ENCODE results near the gene NME9. TPM values are rescaled to one million over a fixed set of nuclear protein-coding genes. Genes with fewer than 3 reads are reported as not detected.

Gene NME9
- total and polyA plus RNA-seq, 7 donors: 0.23 TPM; not detected in 6

DNA sequence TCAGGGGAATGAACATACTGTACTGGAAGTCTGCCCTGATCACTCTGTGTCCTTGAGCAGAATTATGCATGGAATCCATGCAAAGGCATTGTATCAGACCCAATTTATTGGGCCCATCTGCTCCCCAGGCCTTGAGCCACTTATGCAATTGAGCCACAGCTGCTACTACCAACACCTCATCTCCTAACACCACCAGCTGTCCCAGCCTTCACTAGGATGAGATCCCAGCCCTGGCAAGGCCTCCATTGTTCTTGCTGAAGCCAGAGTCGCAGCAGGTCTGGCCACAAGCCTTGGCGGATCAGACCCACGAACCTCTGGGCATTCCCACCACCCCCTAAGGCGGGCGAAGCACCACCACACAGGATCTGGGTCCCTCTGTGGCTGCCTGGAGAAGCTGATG lies 9.2 kb upstream of the NME9 start:
- WGBS, 2 donors: 88 to 93% methylated on average over 5 of the region's 5 CpGs

GRCh38 chr3:138338244-138338643 lies 8.6 kb upstream of the NME9 start:
- DNase-seq: no peak
- 50 to 71% methylated on average over 5 of the region's 5 CpGs for WGBS, 2 donors
- Histone ChIP-seq H3K27ac (no peak overlapping the region), H3K36me3 (no peaks in the 10 kb centered on the region), H3K27me3 (no peaks in the 10 kb centered on the region), H3K4me3 (no peak overlapping the region), H3K9me3 (no peaks in the 10 kb centered on the region), H3K4me1 (no peaks in the 10 kb centered on the region)
- TF ChIP-seq POLR2A (IDR thresholded peaks at IDR 0.05) (no peak), CTCF (IDR thresholded peaks at IDR 0.05) (no peak), EP300 (IDR thresholded peaks at IDR 0.05) (no peak), POLR2AphosphoS5 (IDR thresholded peaks at IDR 0.05) (no peak)
- intact Hi-C loops (cut with DNase I): no loop called here

More for the DNA sequence above, 9.2 kb upstream of the NME9 start:
- intact Hi-C loops (cut with DNase I): no loop called here
- Histone ChIP-seq H3K4me1 (no peaks in the 10 kb centered on the region), H3K9me3 (no peaks in the 10 kb centered on the region), H3K4me3 (no peak overlapping the region), H3K36me3 (no peaks in the 10 kb centered on the region), H3K27ac (no peak overlapping the region), H3K27me3 (no peaks in the 10 kb centered on the region)
- TF ChIP-seq POLR2AphosphoS5 (IDR thresholded peaks at IDR 0.05) (no peak), CTCF (IDR thresholded peaks at IDR 0.05) (no peak), EP300 (IDR thresholded peaks at IDR 0.05) (no peak), POLR2A (IDR thresholded peaks at IDR 0.05) (no peak)
- no peak for DNase-seq

GRCh38 chr3:138336454-138336999 lies 6.9 kb upstream of the NME9 start:
- no peak overlapping the region for H3K27ac ChIP-seq
- no peak for DNase-seq
- no peak for TF ChIP-seq POLR2AphosphoS5 (IDR thresholded peaks at IDR 0.05)
- H3K4me1 ChIP-seq: no peaks in the 10 kb centered on the region
- no peaks in the 10 kb centered on the region for H3K9me3 ChIP-seq
- H3K36me3 ChIP-seq: no peaks in the 10 kb centered on the region
- H3K4me3 ChIP-seq: no peak overlapping the region
- 90 to 92% methylated on average over 4 of the region's 4 CpGs for WGBS, 2 donors
- intact Hi-C loops (cut with DNase I): no loop called here
- no peaks in the 10 kb centered on the region for H3K27me3 ChIP-seq

DNA sequence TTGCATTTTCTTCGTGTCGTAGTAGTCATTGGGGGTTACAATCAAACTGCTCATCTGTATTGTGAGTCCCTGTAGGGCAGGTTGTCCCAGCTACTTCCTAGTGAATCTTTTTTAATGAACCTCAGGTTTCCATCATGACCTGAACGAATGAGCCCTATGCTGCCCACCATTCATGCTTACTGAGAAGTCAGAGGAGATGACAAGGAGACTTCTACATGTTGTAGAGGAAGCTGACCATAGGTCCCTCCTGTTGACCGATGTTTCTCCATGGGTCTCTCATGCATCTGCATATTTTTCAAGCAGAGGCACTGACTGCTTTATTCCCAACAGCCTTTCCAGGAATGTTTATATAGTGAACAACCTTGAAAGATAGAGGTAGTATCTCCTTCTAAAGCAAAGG lies 5.0 kb upstream of the NME9 start:
- H3K4me3 ChIP-seq: no peak overlapping the region
- intact Hi-C loops (cut with DNase I): loop anchor here (5.0 kb wide), 2 partner anchors 48 to 98 kb away; partner anchors contain the start of gene ESYT3
- H3K36me3 ChIP-seq: no peaks in the 10 kb centered on the region
- no peaks in the 10 kb centered on the region for H3K27me3 ChIP-seq
- WGBS, 2 donors: 86 to 87% methylated on average over 4 of the region's 4 CpGs
- TF ChIP-seq CTCF (IDR thresholded peaks at IDR 0.05) (no peak), POLR2AphosphoS5 (IDR thresholded peaks at IDR 0.05) (no peak), POLR2A (IDR thresholded peaks at IDR 0.05) (no peak), EP300 (IDR thresholded peaks at IDR 0.05) (no peak)
- H3K27ac ChIP-seq: no peak overlapping the region
- no peak for DNase-seq
- no peaks in the 10 kb centered on the region for H3K9me3 ChIP-seq
- H3K4me1 ChIP-seq: peaks cover 0 to 6% (median 2%) of the 10 kb centered on the region in 4 donors

- intact Hi-C loops (cut with DNase I): loop anchor here (5.0 kb wide), 2 partner anchors 50 to 100 kb away; partner anchors contain the start of gene ESYT3
- no peaks in the 10 kb centered on the region for H3K27me3 ChIP-seq
- no peak overlapping the region for H3K4me3 ChIP-seq
- H3K36me3 ChIP-seq: no peaks in the 10 kb centered on the region
- H3K9me3 ChIP-seq: no peaks in the 10 kb centered on the region
- no peak for DNase-seq
- WGBS, 2 donors: 45 to 54% methylated on average over 4 of the region's 4 CpGs
- TF ChIP-seq CTCF (IDR thresholded peaks at IDR 0.05) (peak in 3 of 4 experiments; percentile 6 to 58 (median 44)), POLR2A (IDR thresholded peaks at IDR 0.05) (no peak)
- peaks cover 0 to 16% (median 7%) of the 10 kb centered on the region in 4 donors for H3K4me1 ChIP-seq
- no peak overlapping the region for H3K27ac ChIP-seq
Observed at GRCh38 chr3:138332472-138333073, 2.9 kb upstream of the NME9 start.

Data from sigmoid colon (tissue), 7 donors.